SK-N-SH treated with all-trans-retinoic acid at 6 μM for 48 hours (cell line): ENCODE data around the gene ROBO2.

Source experiments
- ATAC-seq: fragments of 200-7000 bp; cut with Tn5 transposase; 3 replicates; pipeline ENCODE4 v1.9.1; 2020; ENCODE audit warnings: mild to moderate bottlenecking, moderate library complexity
- ARNTL ChIP-seq: fragments of 450-650 bp; formaldehyde crosslinking; IDR thresholded peaks from 2 replicates; pipeline ENCODE4 v1.5.0; 2020; ENCODE audit warnings: low read depth, mild to moderate bottlenecking, moderate library complexity, borderline replicate concordance
- BACH2 ChIP-seq: fragments of 250-450 bp; sonication (Bioruptor Pico); IDR thresholded peaks from 2 replicates; pipeline ENCODE4 v1.9.0; 2021; ENCODE audit warnings: mild to moderate bottlenecking, borderline replicate concordance
- CSDC2 ChIP-seq: fragments of 250-450 bp; sonication (Bioruptor Pico); IDR thresholded peaks from 2 replicates; pipeline ENCODE4 v1.5.0; 2020; ENCODE audit warnings: mild to moderate bottlenecking, moderate library complexity
- ESRRG ChIP-seq: fragments of 250-450 bp; sonication (Bioruptor Pico); IDR thresholded peaks from 2 replicates; pipeline ENCODE4 v1.6.1; 2021; ENCODE audit warnings: mild to moderate bottlenecking
- GLIS3 ChIP-seq: fragments of 250-450 bp; sonication (Bioruptor Pico); IDR thresholded peaks from 2 replicates; pipeline ENCODE4 v1.5.0; 2020; ENCODE audit warnings: mild to moderate bottlenecking, moderate library complexity
- ISL1 ChIP-seq: fragments of 250-450 bp; sonication (Bioruptor Pico); IDR thresholded peaks from 2 replicates; pipeline ENCODE4 v2.1.2; 2022; ENCODE audit warnings: mild to moderate bottlenecking, moderate library complexity
- OSR1 ChIP-seq: fragments of 250-450 bp; sonication (Bioruptor Pico); IDR thresholded peaks from 2 replicates; pipeline ENCODE4 v1.8.0; 2022; ENCODE audit warnings: moderate library complexity, mild to moderate bottlenecking, inconsistent platforms
- PPARA ChIP-seq: fragments of 250-450 bp; sonication (Bioruptor Pico); IDR thresholded peaks from 2 replicates; pipeline ENCODE4 v1.5.0; 2020; ENCODE audit warnings: mild to moderate bottlenecking, borderline replicate concordance
- RARB ChIP-seq: fragments of 250-450 bp; sonication (Bioruptor Pico); IDR thresholded peaks from 2 replicates; pipeline ENCODE4 v1.8.0; 2021; ENCODE audit warnings: mild to moderate bottlenecking, moderate library complexity
- SNAI2 ChIP-seq: fragments of 250-450 bp; sonication (Bioruptor Pico); IDR thresholded peaks from 2 replicates; pipeline ENCODE4 v1.5.0; 2020; ENCODE audit warnings: mild to moderate bottlenecking, moderate library complexity
- TCF4 ChIP-seq: fragments of 250-450 bp; sonication (Bioruptor Pico); IDR thresholded peaks from 2 replicates; pipeline ENCODE4 v1.8.0; 2021; ENCODE audit warnings: mild to moderate bottlenecking, moderate library complexity, borderline replicate concordance
- TOX ChIP-seq: fragments of 250-450 bp; sonication (Bioruptor Pico); IDR thresholded peaks from 2 replicates; pipeline ENCODE4 v1.8.0; 2021; ENCODE audit warnings: mild to moderate bottlenecking, moderate library complexity, borderline replicate concordance
- ZC3H10 ChIP-seq: fragments of 250-450 bp; sonication (Bioruptor Pico); IDR thresholded peaks from 2 replicates; pipeline ENCODE4 v1.5.1; 2021; ENCODE audit warnings: mild to moderate bottlenecking, moderate library complexity
- ZFP3 ChIP-seq: fragments of 250-450 bp; sonication (Bioruptor Pico); IDR thresholded peaks from 2 replicates; pipeline ENCODE4 v1.5.0; 2020; ENCODE audit warnings: mild to moderate bottlenecking, moderate library complexity
- ZFP30 ChIP-seq: fragments of 450-650 bp; formaldehyde crosslinking; IDR thresholded peaks from 2 replicates; pipeline ENCODE4 v1.5.0; 2022; ENCODE audit warnings: mild to moderate bottlenecking, moderate library complexity
- ZNF565 ChIP-seq: fragments of 450-650 bp; formaldehyde crosslinking; conservative IDR thresholded peaks from 2 replicates; pipeline ENCODE4 v1.5.0; 2020; ENCODE audit warnings: low read depth, mild to moderate bottlenecking, moderate library complexity
- ZNF70 ChIP-seq: fragments of 450-650 bp; formaldehyde crosslinking; IDR thresholded peaks from 2 replicates; pipeline ENCODE4 v1.5.0; 2020; ENCODE audit warnings: mild to moderate bottlenecking, moderate library complexity
- ZNF8 ChIP-seq: fragments of 450-650 bp; formaldehyde crosslinking; IDR thresholded peaks from 2 replicates; pipeline ENCODE4 v1.5.0; 2020; ENCODE audit warnings: mild to moderate bottlenecking, moderate library complexity
- TF ChIP-seq, protein P1 (sequence below): fragments of 250-450 bp; sonication (Bioruptor Pico); IDR thresholded peaks from 2 replicates; pipeline ENCODE4 v1.5.1; 2021; ENCODE audit warnings: mild to moderate bottlenecking, moderate library complexity
- TF ChIP-seq, protein P2 (sequence below): fragments of 250-450 bp; sonication (Bioruptor Pico); IDR thresholded peaks from 2 replicates; pipeline ENCODE4 v1.5.0; 2020; ENCODE audit warnings: mild to moderate bottlenecking, moderate library complexity
- TF ChIP-seq, protein P3 (sequence below): fragments of 250-450 bp; sonication (Bioruptor Pico); IDR thresholded peaks from 2 replicates; pipeline ENCODE4 v1.5.1; 2020; ENCODE audit warnings: low read depth, mild to moderate bottlenecking, moderate library complexity

The ROBO2 gene

GRCh38 chr3:77248420-77248819 lies 208.5 kb downstream of the ROBO2 start (continued):
- TF ChIP-seq, protein P1, sequence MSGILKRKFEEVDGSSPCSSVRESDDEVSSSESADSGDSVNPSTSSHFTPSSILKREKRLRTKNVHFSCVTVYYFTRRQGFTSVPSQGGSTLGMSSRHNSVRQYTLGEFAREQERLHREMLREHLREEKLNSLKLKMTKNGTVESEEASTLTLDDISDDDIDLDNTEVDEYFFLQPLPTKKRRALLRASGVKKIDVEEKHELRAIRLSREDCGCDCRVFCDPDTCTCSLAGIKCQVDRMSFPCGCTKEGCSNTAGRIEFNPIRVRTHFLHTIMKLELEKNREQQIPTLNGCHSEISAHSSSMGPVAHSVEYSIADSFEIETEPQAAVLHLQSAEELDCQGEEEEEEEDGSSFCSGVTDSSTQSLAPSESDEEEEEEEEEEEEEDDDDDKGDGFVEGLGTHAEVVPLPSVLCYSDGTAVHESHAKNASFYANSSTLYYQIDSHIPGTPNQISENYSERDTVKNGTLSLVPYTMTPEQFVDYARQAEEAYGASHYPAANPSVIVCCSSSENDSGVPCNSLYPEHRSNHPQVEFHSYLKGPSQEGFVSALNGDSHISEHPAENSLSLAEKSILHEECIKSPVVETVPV (CRISPR knock-in tag): no peak
- TF ChIP-seq ARNTL (no peak), ISL1 (CRISPR knock-in tag) (no peak), TOX (CRISPR knock-in tag) (no peak), ZC3H10 (CRISPR knock-in tag) (no peak), SNAI2 (CRISPR knock-in tag) (no peak), ZNF8 (CRISPR knock-in tag) (no peak), PPARA (no peak), CSDC2 (CRISPR knock-in tag) (no peak)

DNA sequence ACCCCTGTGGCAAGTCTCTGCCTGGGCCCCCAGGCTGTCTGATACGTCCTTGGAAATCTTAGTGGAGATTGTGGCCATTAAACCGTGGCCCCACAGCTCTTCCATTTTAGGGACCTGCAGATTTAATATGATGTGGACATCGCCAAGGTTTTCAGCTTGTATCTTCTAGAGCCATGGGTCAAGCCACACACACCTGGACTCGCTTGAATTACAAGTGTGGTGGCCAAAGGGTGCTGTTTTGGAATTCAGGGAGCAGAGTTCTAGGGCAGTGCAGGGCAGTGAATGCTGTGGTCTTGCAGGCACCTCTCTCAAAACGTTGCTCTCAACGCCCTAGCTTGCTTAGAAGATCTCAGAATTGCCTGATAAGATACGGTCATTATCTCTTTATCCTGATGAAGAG lies 211.2 kb downstream of the ROBO2 start:
- ATAC-seq: no peak
- TF ChIP-seq, protein P2, sequence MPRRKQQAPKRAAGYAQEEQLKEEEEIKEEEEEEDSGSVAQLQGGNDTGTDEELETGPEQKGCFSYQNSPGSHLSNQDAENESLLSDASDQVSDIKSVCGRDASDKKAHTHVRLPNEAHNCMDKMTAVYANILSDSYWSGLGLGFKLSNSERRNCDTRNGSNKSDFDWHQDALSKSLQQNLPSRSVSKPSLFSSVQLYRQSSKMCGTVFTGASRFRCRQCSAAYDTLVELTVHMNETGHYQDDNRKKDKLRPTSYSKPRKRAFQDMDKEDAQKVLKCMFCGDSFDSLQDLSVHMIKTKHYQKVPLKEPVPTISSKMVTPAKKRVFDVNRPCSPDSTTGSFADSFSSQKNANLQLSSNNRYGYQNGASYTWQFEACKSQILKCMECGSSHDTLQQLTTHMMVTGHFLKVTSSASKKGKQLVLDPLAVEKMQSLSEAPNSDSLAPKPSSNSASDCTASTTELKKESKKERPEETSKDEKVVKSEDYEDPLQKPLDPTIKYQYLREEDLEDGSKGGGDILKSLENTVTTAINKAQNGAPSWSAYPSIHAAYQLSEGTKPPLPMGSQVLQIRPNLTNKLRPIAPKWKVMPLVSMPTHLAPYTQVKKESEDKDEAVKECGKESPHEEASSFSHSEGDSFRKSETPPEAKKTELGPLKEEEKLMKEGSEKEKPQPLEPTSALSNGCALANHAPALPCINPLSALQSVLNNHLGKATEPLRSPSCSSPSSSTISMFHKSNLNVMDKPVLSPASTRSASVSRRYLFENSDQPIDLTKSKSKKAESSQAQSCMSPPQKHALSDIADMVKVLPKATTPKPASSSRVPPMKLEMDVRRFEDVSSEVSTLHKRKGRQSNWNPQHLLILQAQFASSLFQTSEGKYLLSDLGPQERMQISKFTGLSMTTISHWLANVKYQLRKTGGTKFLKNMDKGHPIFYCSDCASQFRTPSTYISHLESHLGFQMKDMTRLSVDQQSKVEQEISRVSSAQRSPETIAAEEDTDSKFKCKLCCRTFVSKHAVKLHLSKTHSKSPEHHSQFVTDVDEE: no peak
- TF ChIP-seq ARNTL (no peak), ESRRG (CRISPR knock-in tag) (no peak)

DNA sequence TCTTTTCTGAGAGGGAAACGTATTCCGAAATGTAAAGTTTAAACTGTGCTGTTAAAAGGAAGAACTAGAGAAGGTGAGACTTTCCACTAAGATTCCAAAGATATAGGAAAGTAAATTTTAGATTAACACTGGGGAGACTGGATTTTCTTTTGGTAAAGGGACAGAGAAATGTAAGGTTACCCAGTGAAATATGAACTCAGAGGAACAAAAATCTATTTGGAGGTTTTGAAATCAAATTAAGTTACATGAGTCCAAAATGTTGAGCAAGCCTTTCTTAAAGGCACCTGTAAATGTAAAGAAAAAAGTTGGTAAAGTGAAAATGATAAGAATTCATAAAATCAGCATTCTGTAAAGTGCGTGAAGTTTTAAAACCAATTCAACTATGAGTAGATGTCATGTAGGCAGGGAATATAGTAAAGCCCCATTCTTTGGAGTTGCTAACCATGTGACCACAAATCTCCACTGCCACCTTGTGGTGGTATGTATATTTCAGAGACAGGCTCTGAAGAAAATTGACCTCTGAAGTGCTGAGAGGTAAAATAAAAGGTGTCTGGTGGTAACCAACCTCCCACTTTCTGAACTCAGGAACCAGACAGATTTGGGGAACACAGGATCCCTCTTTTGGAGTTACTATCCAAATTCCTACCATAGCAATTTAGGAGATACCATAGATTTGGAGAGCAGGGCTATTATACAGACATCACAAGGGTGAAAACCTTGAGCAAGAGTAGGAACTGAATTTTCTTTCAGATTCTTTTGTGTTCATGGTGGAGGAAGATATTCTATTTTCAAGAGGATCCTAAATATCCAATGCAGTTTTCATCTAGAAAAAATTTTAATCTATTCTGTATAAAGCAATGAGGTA lies 215.3 kb downstream of the ROBO2 start:
- TF ChIP-seq SNAI2 (CRISPR knock-in tag) (no peak), BACH2 (CRISPR knock-in tag) (no peak), GLIS3 (CRISPR knock-in tag) (no peak), ZFP3 (no peak), CSDC2 (CRISPR knock-in tag) (no peak), ZFP30 (no peak), ZNF565 (CRISPR knock-in tag) (no peak), ESRRG (CRISPR knock-in tag) (no peak), TCF4 (CRISPR knock-in tag) (no peak), ISL1 (CRISPR knock-in tag) (no peak), PPARA (no peak), OSR1 (CRISPR knock-in tag) (no peak), RARB (CRISPR knock-in tag) (no peak), ZNF70 (CRISPR knock-in tag) (no peak), ARNTL (no peak)
- TF ChIP-seq, protein P3, sequence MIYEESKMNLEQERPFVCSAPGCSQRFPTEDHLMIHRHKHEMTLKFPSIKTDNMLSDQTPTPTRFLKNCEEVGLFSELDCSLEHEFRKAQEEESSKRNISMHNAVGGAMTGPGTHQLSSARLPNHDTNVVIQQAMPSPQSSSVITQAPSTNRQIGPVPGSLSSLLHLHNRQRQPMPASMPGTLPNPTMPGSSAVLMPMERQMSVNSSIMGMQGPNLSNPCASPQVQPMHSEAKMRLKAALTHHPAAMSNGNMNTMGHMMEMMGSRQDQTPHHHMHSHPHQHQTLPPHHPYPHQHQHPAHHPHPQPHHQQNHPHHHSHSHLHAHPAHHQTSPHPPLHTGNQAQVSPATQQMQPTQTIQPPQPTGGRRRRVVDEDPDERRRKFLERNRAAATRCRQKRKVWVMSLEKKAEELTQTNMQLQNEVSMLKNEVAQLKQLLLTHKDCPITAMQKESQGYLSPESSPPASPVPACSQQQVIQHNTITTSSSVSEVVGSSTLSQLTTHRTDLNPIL: no peak
- TF ChIP-seq, protein P1 (CRISPR knock-in tag): no peak
- TF ChIP-seq, protein P2: no peak
- ATAC-seq: peak; percentile 90
